Fibroblast of lung (primary cell): ENCODE results near the gene TMCC2.

Source experiments
- EZH2 ChIP-seq: IDR thresholded peaks from 2 replicates; pipeline ENCODE4 v1.5.1; 2012; ENCODE audit warnings: low read length, control low read depth, mild to moderate bottlenecking; ENCODE audit errors: missing control alignments
- TF ChIP-seq, protein P1 (sequence below), 2 donors: IDR thresholded peaks in 1 of 2; conservative IDR thresholded peaks in 1 of 2; 1 replicate in 1 of 2; 2 replicates in 1 of 2; pipeline ENCODE4 v1.5.1; 2011 to 2012; ENCODE audit warnings: low read length in 2 of 2, control low read depth in 1 of 2, inconsistent platforms in 1 of 2, low read depth in 1 of 2, mild to moderate bottlenecking in 1 of 2

DNA sequence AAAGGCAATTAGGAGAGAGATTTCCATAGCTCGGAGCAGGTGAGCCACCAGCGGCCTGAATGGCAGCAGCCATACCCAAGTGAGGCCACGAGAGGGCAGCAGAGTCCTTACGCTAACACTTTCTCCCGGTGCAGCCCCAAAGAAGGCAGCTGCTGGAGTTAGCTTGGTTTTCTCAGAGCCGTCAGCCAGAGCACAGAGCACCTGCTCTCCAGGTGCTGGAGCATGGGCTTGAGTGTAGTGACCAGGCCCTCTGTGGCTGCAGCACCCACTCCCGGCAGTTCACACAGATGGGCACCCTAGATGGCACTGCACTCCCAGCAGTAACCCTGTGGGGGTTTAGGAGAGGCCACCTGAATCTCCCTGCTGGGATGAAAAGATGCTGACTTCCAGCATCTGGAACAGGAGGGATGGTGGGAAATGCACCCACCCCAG, 45.8 kb downstream of the TMCC2 start:
- TF ChIP-seq, protein P1, sequence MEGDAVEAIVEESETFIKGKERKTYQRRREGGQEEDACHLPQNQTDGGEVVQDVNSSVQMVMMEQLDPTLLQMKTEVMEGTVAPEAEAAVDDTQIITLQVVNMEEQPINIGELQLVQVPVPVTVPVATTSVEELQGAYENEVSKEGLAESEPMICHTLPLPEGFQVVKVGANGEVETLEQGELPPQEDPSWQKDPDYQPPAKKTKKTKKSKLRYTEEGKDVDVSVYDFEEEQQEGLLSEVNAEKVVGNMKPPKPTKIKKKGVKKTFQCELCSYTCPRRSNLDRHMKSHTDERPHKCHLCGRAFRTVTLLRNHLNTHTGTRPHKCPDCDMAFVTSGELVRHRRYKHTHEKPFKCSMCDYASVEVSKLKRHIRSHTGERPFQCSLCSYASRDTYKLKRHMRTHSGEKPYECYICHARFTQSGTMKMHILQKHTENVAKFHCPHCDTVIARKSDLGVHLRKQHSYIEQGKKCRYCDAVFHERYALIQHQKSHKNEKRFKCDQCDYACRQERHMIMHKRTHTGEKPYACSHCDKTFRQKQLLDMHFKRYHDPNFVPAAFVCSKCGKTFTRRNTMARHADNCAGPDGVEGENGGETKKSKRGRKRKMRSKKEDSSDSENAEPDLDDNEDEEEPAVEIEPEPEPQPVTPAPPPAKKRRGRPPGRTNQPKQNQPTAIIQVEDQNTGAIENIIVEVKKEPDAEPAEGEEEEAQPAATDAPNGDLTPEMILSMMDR (conservative IDR thresholded peaks at IDR 0.05 in 1 of 2, IDR thresholded peaks at IDR 0.05 in 1 of 2; ENCODE audit: low read depth in 1 of 2, low read length in 2 of 2), result peak; percentile 98 to 99
- no peak for TF ChIP-seq EZH2
